ENCODE data around the gene YPEL1.

YPEL1 gene

DNA sequence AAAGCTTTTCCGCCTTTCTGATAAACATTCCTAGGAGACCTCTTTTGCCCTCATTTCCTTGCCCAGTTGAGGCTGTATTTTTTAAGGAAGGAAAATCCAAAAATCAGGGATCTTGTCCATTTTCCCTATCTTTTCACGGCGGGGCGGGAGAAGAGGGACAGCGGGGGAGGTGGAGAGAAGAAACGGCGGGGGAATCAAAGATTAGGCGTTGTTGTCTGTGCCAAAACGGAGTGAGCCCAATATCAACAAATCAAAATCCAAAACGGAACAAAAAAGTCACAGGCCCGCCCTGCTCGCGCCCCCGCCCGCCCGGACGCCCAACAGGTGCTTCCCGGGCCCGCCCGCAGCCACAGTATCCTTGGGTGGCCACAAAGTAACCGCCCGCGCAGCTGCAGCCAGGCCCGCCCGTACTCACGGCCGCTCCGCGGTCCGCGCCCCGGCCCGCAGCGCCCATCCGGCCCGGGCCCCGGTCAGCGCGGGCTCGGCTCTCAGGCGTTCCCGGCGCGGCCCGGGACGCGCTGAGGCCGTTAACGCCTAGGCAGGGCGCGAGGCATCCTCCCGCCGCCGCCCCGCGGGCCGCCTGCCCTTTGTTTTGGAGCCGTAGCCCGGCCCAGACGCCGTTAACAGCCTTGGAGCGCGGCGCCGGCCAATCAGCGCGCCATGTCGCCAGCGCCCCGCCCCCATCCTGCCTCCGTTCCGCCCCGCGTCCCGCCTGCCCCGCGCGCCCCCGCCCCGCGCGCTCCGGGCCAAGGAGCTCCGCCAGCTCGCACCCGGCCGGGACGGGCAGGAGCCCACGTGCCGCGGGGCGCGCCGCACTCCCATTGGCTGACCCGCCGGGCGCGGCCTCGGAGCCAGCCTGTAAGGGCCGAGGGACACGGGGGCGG, at the start of gene YPEL1:
YPEL1 (minus strand) TSS at position 595 of the 884 bp plus-strand sequence. CDS start 25,050 bp downstream, outside the sequence.
- DNase-seq = peak; percentile 99

DNA sequence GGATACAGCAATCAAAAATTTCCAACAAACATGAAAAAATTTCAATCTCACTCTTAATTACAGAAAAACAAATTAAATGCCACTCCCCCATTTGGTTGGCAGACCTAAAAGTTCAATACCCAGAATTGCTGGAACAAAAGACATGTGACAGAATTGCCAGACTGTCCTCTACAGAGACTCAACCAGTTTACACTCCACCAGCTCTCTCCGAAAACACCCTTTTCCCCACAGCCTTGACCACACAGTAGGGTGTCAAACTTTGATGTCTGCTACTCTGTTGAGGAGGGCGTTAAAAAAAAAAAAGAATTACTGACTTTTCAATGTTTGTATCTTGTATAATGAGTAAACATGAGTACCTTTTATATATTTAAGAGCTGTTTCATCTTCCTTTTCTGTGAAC, 44.7 kb upstream of the YPEL1 start:
- DNase-seq = no peak

DNA sequence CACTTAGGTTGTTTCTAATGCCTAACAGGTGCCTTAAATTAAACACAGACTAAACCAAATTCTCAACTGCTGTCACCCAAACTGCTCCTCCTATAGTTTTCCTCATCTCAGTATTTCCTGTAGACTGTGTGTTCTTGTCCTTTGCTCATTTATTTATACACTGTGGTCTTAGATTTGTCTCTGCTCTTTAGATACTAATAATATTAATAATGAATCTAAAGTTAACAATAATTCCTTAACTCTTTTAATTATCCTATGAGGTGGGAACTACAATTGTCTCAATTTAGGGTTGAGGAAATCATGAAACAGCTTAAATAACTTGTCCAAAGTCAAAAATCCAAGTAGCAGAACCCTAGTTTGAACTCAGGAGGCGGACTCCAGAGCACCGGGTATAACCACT, 43.9 kb upstream of the YPEL1 start:
- no peak for DNase-seq

DNA sequence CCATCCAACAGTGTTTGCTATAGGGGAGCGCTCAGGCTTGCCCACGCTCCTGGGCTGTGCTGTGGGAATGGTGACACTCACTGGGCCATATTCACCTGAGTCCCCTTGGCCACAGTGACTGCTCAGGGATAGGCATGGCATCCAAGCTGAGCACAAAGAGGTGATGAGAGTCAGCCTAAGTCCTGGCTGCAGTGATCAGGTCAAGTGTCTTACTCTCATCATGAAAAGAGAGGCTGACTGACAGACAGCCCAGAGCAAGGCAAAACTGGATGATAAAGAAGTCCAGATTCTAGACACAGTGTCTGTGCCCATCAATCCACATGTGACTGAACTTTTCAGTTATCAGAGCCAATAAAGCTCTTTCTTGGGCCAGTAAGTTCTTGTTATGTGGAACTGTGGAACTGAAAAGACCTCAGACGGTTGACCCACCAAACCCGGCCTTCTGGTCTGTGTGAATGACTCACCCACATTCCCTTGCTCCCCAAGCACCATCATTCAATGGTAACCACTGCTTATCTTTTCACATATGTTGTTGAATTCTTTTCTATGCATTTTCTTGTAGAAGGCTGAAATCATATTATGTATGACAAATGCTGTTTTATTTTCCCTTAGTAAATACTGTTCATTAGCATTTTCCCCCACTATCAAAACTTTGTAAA, 43.2 kb upstream of the YPEL1 start:
- DNase-seq = peak; percentile 64

DNA sequence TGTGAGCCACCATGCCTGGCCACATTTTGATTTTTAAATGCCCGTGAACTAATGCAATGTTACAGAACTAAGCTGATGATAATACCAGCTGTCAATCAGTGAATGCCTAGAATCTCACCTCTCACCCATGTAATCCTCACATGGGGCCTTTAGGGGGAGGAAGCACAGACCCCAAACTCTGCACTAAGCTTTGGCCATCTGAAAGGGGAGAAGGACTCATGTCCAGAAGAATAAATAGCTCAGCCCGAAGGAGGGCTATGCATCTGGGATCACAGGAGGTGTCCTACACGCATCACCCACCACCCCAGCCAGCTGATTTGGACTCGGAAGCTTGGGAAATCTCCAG, 36.0 kb upstream of the YPEL1 start:
- no peak for DNase-seq

DNA sequence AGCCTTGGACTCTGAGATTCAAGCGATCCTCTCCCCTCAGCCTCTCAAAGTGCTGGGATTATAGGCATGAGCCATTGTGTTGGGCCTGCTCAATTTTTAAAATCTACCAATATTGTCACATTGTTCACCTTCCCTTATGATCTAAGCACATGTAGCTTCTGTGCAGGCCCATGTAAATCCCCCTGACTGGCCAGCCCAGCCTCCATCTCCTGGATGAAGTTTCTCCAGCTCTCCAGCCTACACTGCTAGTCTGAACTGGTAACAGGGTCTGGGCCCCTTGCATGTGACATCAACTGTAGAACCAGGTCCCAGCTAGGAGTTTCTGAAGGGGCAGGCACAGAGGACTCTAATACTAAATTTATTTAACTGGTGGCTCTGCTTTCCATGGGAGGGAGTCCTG, 32.8 kb upstream of the YPEL1 start:
- DNase-seq = no peak

- DNase-seq = no peak
Observed at GRCh38 chr22:21766691-21767462, 31.3 kb upstream of the YPEL1 start.

DNA sequence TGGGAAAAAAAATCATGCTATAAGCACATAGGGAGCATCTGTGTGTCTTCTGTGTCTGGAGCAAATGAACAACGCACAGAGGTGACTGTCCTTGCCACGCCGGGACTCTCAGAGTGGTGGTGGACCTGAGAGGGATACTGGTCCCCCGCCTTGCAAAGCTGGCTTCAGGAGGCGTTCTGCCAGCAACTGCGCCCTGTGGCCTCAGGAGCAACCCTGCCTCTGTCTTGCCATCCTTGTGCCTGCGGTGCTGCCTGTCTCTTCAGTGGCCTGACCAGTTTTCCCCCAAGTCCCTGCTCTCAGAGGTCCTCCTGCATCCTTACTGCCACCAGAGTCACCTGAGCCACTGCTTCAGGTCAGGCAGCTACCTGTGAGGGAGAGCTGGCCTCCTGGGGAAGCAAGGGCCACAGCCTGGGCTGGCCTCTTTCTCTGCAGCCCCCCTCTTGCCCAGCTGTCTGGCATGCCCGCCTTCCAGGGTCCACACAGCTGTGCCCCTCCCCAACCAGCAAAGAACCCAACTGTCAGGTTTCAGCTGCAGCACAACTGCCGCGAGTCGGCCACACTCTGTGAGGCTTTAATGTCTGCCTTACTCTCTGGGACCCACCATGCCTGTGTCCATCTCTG, 30.4 kb upstream of the YPEL1 start:
- DNase-seq = no peak

GRCh38 chr22:21764038-21764804, 28.6 kb upstream of the YPEL1 start:
- no peak for DNase-seq

DNA sequence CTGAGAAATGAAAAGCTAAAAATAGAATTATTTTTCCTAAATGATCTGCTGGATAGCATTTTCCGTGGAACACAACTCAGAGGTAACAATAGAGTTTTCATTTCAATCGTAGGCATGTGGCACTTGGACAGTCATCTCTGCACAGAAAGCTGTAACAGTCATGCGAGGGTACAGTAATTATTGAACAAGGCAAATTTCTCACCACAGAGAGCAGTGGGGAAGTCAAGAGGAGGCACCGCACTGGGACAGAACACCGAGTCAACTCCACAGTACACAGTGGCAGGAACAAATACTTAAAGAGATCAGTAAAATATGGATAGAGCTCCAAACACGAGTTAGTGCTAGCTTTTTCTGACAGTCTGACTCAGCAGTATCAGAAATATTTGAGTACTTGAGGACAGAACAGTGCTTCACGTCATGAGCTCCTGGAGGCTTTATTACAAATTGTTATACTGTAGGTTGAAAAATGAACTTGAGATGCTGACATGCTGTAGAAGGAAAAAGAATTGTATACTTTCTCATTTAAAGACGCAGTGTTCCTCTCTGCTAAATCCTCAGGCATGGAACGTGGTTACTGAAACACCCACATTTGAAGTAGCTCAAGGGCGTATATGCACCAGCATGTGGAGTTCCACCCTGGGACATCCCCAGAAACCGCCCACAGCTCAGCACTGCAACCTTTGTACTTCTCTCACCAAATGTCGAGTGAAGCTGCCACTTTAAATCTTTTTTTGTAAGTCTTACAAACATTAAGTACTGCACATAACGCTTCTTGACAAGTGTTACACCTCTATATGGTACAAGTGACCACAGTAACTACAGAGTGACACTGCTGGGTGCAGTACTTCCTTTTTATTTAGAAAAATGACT, 27.4 kb upstream of the YPEL1 start:
- no peak for DNase-seq

DNA sequence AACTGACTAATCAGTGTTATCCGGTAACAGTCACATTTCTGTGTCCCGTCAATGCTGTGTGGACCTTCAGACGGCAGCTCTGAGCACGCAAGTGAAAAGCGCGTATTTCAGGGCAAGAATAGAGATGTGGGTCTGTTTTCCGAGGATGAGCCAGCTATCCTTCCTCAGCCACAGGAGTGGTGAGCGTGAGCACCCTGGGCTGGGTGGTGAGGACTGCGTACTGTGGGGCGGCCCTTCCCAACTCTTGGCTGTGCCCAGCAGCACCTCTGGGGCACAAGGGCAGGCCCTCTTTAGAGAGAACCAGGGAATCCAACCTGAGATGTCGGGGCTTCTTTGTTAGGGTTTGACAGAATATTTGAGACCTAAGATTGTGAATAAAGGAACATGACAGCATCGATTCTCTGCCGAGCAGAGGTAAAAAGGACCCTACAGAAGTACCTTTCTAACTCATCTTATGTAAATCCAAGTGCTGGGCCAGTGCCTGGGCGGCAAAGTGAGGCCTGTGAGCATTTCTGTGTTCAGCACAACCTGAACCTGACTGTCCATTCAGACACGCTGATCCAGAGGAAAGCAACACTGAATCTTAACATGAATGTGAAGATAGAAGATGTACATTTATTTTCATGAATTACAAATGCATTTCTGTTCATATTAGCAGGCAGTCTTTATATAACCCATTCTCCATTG, 26.5 kb upstream of the YPEL1 start:
- DNase-seq = no peak

- no peak for DNase-seq
Observed at GRCh38 chr22:21761086-21761485, 25.5 kb upstream of the YPEL1 start.

- peak; percentile 69 for DNase-seq
Observed at GRCh38 chr22:21760640-21761039, 25.0 kb upstream of the YPEL1 start.

DNA sequence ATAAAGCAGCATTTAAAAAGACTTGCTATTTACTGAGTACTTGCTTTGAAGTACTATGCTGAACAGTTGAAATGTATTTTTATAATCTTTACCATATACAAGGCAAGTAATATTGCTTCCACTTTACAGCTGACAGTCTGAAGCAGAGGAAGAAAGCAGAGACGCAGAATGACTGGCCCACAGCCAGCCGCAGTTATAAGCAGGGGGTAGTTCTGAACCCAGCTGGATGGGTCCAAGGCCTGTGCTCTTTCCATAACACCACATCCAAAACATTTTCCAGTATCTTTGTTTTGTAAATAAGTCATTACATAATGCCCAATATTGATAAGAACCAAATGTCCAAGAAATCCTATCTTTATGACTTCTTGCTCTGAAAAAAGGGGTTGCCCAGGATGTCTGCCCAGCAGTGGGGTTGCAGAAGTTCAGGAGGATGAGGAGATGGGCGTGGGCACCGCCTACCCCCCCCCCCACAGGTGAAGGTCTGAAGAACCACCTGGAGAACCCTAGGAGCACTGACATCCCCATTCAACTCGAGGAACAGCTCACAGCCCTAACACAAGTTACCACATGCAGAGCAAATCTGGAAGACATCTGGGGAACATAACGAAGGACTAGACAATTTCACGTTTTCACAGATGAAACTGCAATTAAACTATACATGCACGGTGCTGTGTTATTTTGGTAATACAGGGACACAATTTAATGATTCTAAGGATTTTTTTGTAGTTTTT, 24.2 kb upstream of the YPEL1 start:
- no peak for DNase-seq

DNA sequence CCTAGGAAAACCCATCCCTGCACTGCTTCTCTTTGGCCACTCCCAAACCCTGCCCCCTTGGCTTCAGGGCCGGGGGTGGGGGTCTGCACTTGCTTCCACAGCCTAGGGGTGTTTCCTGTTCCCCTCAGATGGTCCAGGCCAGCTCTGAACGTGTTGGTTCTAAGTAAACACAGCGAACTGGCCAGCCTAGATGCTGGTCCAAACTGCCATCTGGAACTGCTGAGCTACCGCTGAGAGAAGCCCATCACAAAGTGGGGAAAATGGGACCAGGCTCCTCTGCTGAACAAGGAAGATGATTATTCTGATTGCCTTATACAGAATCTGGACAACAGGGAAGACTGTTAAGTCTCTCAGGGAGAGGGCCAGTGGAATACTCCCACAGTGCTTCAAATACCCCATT, 23.5 kb upstream of the YPEL1 start:
- DNase-seq = no peak

GRCh38 chr22:21758091-21758864, 22.7 kb upstream of the YPEL1 start:
- no peak for DNase-seq

- DNase-seq = peak; percentile 62
Observed at GRCh38 chr22:21755851-21756284, 20.3 kb upstream of the YPEL1 start.

DNA sequence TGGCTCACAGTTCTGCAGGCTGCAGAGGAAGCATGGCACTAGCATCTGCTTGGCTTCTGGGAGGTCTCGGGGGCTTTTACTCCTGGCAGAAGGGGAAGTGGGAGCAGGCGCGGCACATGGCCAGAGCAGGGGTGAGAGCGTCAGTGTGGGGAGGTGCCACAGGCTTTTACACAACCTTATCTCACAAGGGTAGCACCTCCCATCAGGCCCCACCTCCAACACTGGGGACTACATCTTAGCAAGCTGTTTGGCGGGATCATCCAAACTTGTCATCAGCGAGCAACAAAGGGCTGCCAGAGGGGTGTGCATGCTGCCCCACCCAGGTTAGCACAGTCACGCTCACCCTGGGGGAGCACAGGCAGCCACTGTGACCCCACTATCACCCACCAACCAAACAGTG, 18.9 kb upstream of the YPEL1 start:
- peak; percentile 95 for DNase-seq
